K562 (cell line): Measurements from ENCODE around the gene LRRC26. TPM values are rescaled to one million over a fixed set of nuclear protein-coding genes. Genes with fewer than 3 reads are reported as not detected.
A peak's percentile ranks its signal among the peaks of the same experiment; 100 is the strongest.

Source experiments
- ELF2 ChIP-seq: fragments of 250-450 bp; sonication (Bioruptor Pico); IDR thresholded peaks from 2 replicates; pipeline ENCODE4 v1.5.0; 2021; ENCODE audit warnings: mild to moderate bottlenecking
- FOS ChIP-seq: IDR thresholded peaks from 3 replicates; pipeline ENCODE4 v1.6.1; 2011; ENCODE audit not compliant: insufficient read length; ENCODE audit errors: extremely low read depth
- FOXJ3 ChIP-seq: sonication (generic); formaldehyde crosslinking; IDR thresholded peaks from 2 replicates; pipeline ENCODE4 v1.4.0; 2020; ENCODE audit warnings: mild to moderate bottlenecking, missing genetic modification reagents
- GTF2F1 ChIP-seq: IDR thresholded peaks from 2 replicates; pipeline ENCODE4 v1.6.1; 2011; ENCODE audit warnings: low read depth, low read length, improper control_type of control experiment
- IFI16 ChIP-seq: fragments of 250-450 bp; sonication (Bioruptor Pico); IDR thresholded peaks from 2 replicates; pipeline ENCODE4 v2.1.2; 2022; ENCODE audit warnings: mild to moderate bottlenecking, inconsistent platforms
- ILK ChIP-seq: fragments of 450-650 bp; IDR thresholded peaks from 2 replicates; pipeline ENCODE4 v1.6.1; 2016; ENCODE audit warnings: missing genetic modification characterization, low read depth, mild to moderate bottlenecking, missing compliant biosample characterization, moderate library complexity, borderline replicate concordance
- PTBP1 ChIP-seq: fragments of 200-400 bp; formaldehyde crosslinking; IDR thresholded peaks from 2 replicates; pipeline ENCODE4 v1.6.1; 2017; ENCODE audit warnings: low read depth, low read length
- polyA plus RNA-seq, 8 experiments: library from polyadenylated mRNA; depleted of rRNA in 4 of 8; stranded (reverse) in 5 of 8; unstranded in 3 of 8; fragments of >200 nt; fragmentation: Nextera tagmentation in 2 of 8; fragmentation: Illumina TruSeq in 1 of 8; extraction: Ambion mirVana in 2 of 8; extraction: Trizol in 1 of 8; gene quantifications; 2 replicates each; pipeline versions ENCODE4 v1.2.1 to v1.2.3, GENCODE V29; 2011 to 2014; ENCODE audit warnings: inconsistent platforms in 1 of 8, missing spikeins in 1 of 8
- total RNA-seq, 7 experiments: library from RNA; depleted of rRNA in 6 of 7; stranded (reverse); fragments of >200 nt in 6 of 7; fragmentation: Illumina TruSeq in 2 of 7; extraction: Trizol in 2 of 7; gene quantifications; 2 replicates each; pipeline versions ENCODE4 v1.2.1 to v1.2.3, GENCODE V29; 2011 to 2021; ENCODE audit warnings: low replicate concordance in 1 of 7
- TF ChIP-seq, protein P1 (sequence below): fragments of 450-650 bp; IDR thresholded peaks from 2 replicates; pipeline ENCODE4 v1.7.1; 2018; ENCODE audit warnings: mild to moderate bottlenecking, low read depth; ENCODE audit not compliant: partially characterized antibody
- TF ChIP-seq, protein P2 (sequence below): fragments of 200-800 bp; sonication (Bioruptor generic); IDR thresholded peaks from 2 replicates; pipeline ENCODE4 v1.6.1; 2017; ENCODE audit warnings: missing genetic modification characterization, missing compliant biosample characterization
- TF ChIP-seq, protein P3 (sequence below): sonication (generic); formaldehyde crosslinking; IDR thresholded peaks from 2 replicates; pipeline ENCODE4 v1.5.0; 2020; ENCODE audit warnings: missing genetic modification reagents
- TF ChIP-seq, protein P4 (sequence below), 2 experiments: fragments of 450-650 bp; formaldehyde crosslinking in 1 of 2; IDR thresholded peaks; 2 replicates each; pipeline versions ENCODE4 v1.4.0 to v1.6.1; 2014 to 2020; ENCODE audit warnings: mild to moderate bottlenecking in 2 of 2, borderline replicate concordance in 1 of 2, low read depth in 1 of 2
- TF ChIP-seq, protein P5 (sequence below): fragments of 250-450 bp; sonication (Bioruptor Pico); IDR thresholded peaks from 2 replicates; pipeline ENCODE4 v1.9.0; 2021; ENCODE audit warnings: mild to moderate bottlenecking

The LRRC26 gene
- total and polyA plus RNA-seq, 9 of the 15 experiments (the other 6 are each of a cell fraction or from before 2014, with no cell fraction given): not detected

DNA sequence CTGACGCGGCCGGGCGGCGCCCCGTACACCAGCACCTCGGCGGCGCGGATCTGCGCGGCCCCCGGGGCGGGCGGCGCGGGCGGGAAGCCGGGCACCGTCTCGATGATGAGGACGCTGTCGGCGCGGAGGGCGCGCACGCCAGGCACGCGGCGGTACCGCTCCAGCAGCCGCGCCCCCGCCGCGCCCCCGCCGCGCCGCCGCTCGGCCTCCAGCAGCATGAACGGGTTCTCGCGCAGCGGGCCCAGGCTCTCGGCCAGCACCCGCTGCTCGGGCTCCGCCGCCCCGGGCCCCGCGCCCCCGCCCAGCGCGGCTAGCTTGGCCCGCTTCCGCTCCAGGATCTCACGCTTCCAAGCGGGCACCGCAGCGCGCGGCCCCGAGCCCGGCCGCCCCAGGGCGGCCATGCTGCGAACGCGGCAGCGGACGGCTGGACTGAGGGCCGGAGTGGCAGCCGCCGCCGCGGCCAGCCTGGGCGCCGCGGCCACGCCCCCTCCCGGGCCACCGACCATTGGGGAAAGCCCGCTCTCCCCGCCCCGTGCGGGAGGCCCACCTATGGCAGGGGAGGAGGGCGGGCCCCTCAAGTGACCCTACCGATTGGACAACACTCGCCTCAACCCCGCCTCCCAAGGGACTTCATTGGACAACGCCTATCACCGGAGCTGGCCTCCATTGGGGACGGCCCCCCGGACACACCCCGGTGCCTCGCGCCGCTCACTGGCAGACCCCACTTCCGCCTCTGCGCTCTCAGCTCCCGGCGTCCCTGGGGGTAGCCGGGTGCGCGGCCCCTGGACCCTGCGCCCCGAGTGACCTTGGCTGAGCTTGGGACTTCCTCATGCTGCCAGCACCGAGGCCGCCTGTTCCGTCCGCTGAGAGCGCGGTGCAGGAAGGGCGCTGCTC is 30.7 kb upstream of the LRRC26 start, which contains the start of gene TPRN (continued):
- TF ChIP-seq, protein P1, sequence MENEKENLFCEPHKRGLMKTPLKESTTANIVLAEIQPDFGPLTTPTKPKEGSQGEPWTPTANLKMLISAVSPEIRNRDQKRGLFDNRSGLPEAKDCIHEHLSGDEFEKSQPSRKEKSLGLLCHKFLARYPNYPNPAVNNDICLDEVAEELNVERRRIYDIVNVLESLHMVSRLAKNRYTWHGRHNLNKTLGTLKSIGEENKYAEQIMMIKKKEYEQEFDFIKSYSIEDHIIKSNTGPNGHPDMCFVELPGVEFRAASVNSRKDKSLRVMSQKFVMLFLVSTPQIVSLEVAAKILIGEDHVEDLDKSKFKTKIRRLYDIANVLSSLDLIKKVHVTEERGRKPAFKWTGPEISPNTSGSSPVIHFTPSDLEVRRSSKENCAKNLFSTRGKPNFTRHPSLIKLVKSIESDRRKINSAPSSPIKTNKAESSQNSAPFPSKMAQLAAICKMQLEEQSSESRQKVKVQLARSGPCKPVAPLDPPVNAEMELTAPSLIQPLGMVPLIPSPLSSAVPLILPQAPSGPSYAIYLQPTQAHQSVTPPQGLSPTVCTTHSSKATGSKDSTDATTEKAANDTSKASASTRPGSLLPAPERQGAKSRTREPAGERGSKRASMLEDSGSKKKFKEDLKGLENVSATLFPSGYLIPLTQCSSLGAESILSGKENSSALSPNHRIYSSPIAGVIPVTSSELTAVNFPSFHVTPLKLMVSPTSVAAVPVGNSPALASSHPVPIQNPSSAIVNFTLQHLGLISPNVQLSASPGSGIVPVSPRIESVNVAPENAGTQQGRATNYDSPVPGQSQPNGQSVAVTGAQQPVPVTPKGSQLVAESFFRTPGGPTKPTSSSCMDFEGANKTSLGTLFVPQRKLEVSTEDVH: peak; percentile 66
- TF ChIP-seq, protein P2, sequence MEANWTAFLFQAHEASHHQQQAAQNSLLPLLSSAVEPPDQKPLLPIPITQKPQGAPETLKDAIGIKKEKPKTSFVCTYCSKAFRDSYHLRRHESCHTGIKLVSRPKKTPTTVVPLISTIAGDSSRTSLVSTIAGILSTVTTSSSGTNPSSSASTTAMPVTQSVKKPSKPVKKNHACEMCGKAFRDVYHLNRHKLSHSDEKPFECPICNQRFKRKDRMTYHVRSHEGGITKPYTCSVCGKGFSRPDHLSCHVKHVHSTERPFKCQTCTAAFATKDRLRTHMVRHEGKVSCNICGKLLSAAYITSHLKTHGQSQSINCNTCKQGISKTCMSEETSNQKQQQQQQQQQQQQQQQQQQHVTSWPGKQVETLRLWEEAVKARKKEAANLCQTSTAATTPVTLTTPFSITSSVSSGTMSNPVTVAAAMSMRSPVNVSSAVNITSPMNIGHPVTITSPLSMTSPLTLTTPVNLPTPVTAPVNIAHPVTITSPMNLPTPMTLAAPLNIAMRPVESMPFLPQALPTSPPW: peak; percentile 59; the same call in 1 of the 2 replicates
- TF ChIP-seq PTBP1 (no peak), ILK (tag) (no peak), FOS (peak; percentile 97), IFI16 (CRISPR knock-in tag) (no peak), GTF2F1 (peak; percentile 51; the same call in 1 of the 2 replicates), ELF2 (CRISPR knock-in tag) (peak; percentile 83; the same call in 1 of the 2 replicates), FOXJ3 (CRISPR knock-in tag) (no peak)
- TF ChIP-seq, protein P3, sequence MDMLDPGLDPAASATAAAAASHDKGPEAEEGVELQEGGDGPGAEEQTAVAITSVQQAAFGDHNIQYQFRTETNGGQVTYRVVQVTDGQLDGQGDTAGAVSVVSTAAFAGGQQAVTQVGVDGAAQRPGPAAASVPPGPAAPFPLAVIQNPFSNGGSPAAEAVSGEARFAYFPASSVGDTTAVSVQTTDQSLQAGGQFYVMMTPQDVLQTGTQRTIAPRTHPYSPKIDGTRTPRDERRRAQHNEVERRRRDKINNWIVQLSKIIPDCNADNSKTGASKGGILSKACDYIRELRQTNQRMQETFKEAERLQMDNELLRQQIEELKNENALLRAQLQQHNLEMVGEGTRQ (CRISPR knock-in tag): 0 out of 2 replicates have a peak, but pooled peaks have one; percentile 36
- TF ChIP-seq, protein P4, sequence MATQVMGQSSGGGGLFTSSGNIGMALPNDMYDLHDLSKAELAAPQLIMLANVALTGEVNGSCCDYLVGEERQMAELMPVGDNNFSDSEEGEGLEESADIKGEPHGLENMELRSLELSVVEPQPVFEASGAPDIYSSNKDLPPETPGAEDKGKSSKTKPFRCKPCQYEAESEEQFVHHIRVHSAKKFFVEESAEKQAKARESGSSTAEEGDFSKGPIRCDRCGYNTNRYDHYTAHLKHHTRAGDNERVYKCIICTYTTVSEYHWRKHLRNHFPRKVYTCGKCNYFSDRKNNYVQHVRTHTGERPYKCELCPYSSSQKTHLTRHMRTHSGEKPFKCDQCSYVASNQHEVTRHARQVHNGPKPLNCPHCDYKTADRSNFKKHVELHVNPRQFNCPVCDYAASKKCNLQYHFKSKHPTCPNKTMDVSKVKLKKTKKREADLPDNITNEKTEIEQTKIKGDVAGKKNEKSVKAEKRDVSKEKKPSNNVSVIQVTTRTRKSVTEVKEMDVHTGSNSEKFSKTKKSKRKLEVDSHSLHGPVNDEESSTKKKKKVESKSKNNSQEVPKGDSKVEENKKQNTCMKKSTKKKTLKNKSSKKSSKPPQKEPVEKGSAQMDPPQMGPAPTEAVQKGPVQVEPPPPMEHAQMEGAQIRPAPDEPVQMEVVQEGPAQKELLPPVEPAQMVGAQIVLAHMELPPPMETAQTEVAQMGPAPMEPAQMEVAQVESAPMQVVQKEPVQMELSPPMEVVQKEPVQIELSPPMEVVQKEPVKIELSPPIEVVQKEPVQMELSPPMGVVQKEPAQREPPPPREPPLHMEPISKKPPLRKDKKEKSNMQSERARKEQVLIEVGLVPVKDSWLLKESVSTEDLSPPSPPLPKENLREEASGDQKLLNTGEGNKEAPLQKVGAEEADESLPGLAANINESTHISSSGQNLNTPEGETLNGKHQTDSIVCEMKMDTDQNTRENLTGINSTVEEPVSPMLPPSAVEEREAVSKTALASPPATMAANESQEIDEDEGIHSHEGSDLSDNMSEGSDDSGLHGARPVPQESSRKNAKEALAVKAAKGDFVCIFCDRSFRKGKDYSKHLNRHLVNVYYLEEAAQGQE (IDR thresholded peaks at IDR 0.05; ENCODE audit: borderline replicate concordance): no peak
- TF ChIP-seq, protein P4 (CRISPR knock-in tag; IDR thresholded peaks at IDR 0.05; ENCODE audit: low read depth): peak; percentile 61; the same call in 1 of the 2 replicates
- TF ChIP-seq, protein P5, sequence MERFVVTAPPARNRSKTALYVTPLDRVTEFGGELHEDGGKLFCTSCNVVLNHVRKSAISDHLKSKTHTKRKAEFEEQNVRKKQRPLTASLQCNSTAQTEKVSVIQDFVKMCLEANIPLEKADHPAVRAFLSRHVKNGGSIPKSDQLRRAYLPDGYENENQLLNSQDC: no peak
